ENCODE data around the gene ZNRF1.
"Not testable (repeated sequence)": the region's sequence is repeated elsewhere in the genome, so short reads cannot be mapped to it uniquely, and the experiment has no call there.

The ZNRF1 gene

GRCh38 chr16:74998481-74999218 lies at the start of gene ZNRF1:
Gene ZNRF1, plus strand, starts transcription at chr16:74999024. Its CDS starts 648 bp downstream, at chr16:74999672.
- peak; percentile 53 for DNase-seq

DNA sequence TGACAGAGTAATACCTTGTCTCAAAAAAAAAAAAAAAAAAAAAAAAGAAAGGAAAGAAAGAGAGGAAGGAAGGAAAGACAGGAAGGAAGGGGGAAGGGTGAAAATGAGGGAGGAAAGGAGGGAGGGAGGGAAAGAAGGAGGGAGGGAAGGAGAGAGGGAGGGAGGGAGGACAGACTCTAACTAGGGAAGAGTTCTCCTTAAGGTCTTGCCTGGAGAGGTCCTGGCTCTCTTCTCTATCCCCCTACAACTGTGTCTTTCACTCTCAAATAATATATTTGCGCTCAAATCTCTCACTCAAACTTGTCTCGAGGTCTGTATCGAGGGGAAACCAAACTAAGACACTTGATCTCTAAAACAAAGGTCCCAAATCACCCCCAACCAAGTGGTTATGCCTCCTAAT lies 49.5 kb upstream of the ZNRF1 start:
- DNase-seq, result no peak

GRCh38 chr16:74950511-74950910 lies 48.3 kb upstream of the ZNRF1 start:
- DNase-seq, result no peak

- DNase-seq, result no peak
Measured at GRCh38 chr16:74951206-74951605, 47.6 kb upstream of the ZNRF1 start.

- DNase-seq, result no peak
Measured at GRCh38 chr16:74951681-74952080, 47.1 kb upstream of the ZNRF1 start.

DNA sequence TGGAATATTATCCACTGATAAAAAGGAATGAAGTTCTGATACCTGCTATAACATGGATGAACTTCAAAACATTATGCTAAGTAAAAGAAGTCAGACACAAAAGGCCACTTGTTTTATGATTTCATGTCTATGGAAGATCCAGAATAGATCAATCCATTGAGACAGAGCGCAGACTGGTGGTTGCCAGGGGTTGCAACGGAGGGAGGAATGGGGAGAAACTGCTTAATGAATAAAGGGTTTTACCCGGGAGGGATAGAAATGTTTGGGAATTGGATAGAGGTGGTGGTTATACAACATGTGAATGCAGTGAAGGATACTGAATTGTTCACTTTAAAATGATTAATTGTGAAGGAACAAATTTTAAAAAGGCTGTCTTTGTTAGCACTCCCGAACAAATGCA lies 44.1 kb upstream of the ZNRF1 start:
- DNase-seq, result no peak

DNA sequence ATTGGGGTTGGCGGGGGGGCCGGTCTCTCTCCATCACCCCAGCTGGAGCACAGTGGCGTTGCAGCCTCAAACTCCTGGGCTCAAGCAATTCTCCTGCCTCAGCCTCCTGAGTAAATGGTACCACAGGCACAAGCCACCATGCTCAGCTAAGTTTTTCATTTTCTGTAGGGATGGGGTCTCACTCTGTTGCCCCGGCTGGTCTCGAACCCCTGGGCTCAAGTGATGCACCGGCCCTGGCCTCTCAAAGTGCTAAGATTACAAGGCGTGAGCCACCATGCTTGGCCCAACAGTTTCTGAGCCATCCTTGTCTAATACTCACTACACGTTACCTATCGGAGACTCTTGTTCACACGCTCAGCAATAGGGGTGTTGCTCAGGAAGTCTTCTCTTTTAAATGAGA lies 25.5 kb upstream of the ZNRF1 start:
- DNase-seq, result no peak

DNA sequence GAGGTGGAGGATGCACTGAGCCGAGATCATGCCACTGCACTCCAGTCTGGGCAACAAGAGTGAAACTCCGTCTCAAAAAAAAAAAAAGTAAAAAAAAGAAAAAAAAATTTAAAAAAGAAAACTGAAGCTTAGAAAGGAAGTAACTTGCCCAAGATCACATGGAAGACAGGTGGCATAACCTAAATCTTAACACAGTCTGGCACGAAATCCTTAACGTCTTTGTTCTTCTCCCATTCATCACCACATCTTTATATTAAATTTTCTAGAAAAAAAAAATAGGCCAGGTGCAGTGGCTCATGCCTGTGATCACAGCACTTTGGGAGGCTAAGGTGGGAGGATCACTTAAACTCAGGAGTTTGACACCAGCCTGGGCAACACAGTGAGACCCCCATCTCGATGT lies 23.2 kb upstream of the ZNRF1 start:
- DNase-seq, result no peak

DNA sequence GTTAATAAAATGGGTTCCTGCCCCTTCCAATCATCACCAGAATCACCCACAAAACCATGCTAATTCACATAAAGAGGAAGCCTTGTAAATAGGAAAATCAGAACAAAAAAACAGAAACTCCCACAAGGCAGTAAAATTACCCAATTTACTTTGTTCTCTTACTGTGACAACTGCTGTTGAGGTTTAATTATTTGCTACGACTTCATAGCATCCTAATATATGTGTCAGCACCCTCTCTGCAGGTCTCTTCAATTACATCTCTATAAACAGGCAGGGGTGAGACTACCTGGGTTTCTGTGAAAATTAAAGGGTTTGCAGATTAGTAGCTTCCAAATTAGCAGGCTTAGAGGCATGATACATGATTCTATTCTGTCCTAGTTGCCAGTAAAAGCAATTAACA lies 16.6 kb upstream of the ZNRF1 start:
- DNase-seq, result no peak

DNA sequence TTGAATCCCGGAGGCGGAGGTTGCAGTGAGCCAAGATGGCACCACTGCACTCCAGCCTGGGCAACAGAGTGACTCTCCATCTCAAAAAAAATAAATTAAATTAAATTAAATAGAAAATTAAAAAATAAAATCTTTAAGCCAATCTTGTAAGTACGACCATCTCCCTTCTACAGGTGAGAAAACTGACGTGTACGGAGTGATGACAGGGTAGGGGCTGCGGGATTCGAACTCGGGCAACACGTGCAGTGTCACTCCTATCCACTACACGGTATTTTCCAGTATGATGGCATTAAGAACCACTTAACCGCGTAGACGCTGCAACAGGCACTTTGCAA lies 14.7 kb upstream of the ZNRF1 start:
- no peak for DNase-seq

DNA sequence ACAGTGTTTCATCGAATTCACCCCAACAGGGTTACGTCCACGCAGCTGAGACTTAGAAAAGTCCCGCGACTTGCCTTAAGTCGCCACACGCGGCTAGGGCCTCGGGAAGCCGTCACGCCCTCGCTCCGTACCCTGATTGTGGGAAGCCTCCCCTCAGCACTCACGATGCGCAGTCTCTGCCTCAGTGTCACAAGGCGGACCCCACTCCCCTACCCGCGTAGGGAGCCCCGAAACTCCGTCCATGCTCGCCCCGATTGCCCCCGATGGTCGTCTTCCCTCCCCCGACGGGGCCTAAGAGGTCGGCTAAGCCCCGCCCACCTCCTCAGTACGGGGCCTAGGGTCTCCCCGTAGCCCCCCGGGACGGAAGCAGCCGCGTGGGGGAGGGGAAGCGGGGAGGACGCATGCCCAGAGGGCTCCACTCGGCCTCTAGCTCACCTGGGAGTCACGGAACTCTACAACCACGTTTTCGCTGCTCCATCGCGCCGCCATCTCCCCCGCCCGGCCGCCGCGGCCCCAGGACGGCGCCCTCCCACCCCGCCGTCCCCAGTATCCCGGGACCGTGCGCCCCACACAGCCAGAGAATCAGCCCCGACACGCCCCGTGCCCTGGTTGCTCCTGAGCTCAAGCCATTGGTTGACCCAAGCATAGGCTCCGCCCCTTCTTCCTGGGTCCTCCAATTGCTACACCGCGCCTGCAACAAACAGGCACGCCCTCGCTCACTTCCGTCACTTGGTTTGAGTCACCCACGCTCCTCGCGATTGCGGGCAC lies 14.1 kb upstream of the ZNRF1 start, which contains the start of gene WDR59:
Gene WDR59, minus strand, starts transcription at position 595 of the 768 bp plus-strand sequence. Its CDS starts 106 bp downstream, at position 489.
- DNase-seq, result peak; percentile 92

- no peak for DNase-seq
Measured at GRCh38 chr16:74987027-74987681, 11.7 kb upstream of the ZNRF1 start.

DNA sequence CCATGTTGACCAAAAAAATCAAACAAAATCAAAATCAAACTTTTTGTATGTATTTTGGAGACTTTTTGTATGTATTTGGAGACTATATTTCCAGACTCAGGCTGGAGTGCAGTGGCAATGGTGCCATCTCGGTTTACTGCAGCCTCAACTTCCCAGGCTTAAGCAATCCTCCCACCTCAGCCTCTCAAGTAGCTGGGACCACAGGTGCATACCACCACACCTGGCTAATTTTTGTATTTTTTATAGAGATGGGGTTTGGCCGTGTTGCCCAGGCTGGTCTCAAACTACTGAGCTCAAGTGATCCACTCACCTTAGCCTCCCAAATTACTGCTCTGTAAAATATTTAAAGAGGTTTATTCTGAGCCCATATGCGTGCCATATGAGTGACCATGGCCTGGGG lies 9.0 kb upstream of the ZNRF1 start:
- DNase-seq, result not testable (repeated sequence)

GRCh38 chr16:74990832-74991231 lies 8.0 kb upstream of the ZNRF1 start:
- no peak for DNase-seq

- no peak for DNase-seq
Measured at GRCh38 chr16:74991268-74991592, 7.6 kb upstream of the ZNRF1 start.

- DNase-seq, result no peak
Measured at GRCh38 chr16:74991593-74992403, 7.0 kb upstream of the ZNRF1 start.

- DNase-seq, result no peak
Measured at GRCh38 chr16:74995986-74996385, 2.8 kb upstream of the ZNRF1 start.

GRCh38 chr16:74997042-74997491 lies 1.8 kb upstream of the ZNRF1 start:
- DNase-seq, result no peak

- no peak for DNase-seq
Measured at GRCh38 chr16:74999219-74999608, 390 bp downstream of the ZNRF1 start.

DNA sequence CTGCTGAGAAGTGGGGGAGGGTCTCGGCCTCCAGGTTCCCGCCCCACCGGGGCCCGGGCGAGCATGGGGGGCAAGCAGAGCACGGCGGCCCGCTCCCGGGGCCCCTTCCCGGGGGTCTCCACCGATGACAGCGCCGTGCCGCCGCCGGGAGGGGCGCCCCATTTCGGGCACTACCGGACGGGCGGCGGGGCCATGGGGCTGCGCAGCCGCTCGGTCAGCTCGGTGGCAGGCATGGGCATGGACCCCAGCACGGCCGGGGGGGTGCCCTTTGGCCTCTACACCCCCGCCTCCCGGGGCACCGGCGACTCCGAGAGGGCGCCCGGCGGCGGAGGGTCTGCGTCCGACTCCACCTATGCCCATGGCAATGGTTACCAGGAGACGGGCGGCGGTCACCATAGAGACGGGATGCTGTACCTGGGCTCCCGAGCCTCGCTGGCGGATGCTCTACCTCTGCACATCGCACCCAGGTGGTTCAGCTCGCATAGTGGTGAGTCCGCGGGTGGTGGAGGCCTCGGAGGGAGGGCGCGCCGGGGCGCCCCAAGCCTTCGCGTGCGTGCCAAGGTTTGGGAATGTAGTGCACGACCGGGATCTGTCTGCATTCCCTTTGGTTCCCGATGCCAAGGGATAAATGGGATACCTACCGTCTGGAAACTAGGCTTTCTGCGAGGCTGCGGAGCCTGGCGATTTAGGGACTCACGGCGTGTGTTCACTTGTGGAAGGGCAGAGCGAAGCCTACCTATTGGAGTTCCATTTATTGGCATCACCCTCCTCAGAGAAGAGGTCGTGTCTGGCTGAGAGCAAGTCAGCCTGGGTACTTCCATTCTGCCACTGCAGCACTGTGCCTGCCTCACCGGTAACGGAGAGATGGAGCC lies 1.0 kb downstream of the ZNRF1 start:
- DNase-seq, result no peak

GRCh38 chr16:75000481-75001081 lies 1.8 kb downstream of the ZNRF1 start:
- no peak for DNase-seq

DNA sequence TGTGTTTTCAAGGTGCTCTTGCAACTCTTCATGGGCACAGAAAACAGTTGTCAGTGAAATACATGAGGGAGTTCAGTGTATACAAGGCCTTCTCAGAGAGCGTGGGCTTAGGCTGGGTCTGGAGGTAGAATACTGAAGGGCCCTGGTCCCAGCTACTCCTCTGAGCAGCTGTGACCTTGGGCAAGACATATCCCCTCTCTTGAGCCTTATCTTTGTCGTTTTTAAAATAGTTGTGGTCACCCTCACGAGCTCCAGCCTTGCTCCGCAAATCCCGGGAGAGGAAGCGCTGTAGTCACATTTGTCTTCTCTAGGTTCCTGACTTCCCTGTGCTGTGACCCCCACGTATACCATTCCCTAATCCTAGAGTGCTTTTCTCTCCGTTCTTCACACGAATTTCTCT lies 3.6 kb downstream of the ZNRF1 start:
- no peak for DNase-seq
